Central memory CD4-positive, alpha-beta T cell (primary cell): Measurements from ENCODE around the gene TOB2.
"Not testable (repeated sequence)": the region's sequence is repeated elsewhere in the genome, so short reads cannot be mapped to it uniquely, and the experiment has no call there.

Experiments
- DNase-seq: peaks from one replicate; pipeline ENCODE4 v3.0.0; 2022

TOB2 gene

DNA sequence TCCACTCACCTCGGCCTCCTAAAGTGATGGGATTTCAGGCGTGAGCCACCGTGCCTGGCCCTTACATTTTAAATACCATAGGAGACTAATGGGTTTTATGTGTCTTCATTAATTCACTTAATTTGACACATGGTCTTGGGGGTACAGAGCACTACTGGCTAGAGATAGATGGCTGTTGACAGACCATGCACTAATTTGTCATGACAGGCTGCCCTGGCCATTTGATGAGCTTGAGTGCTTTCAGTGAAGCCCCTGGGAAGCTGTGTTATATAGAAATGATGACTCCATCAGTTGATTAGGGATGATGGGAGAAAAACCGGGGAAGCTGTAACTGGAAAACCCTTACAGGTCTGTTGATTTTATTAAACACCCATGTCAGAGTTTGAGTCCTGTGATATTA lies 15.3 kb upstream of the TOB2 start:
- no peak for DNase-seq

DNA sequence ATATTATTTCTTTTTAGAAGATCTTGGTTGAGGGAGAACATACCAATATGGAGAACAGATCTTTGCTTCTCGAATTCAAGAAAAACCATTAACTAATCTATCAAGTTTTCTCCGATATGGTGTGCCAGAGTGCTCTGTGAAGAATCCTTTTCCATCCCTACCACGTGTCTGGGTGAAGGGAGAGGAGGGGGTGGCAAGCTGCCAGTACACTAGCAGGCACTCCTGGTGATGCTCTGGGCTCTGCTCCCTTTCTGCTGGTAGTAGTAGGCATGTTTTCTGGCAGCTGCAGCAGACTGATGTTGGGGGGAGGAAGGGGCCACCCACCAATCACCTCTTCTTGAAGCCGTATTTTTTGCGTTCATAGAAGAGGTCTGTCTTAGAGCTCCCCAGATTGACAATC lies 13.5 kb upstream of the TOB2 start:
- DNase-seq, result not testable (repeated sequence)

DNA sequence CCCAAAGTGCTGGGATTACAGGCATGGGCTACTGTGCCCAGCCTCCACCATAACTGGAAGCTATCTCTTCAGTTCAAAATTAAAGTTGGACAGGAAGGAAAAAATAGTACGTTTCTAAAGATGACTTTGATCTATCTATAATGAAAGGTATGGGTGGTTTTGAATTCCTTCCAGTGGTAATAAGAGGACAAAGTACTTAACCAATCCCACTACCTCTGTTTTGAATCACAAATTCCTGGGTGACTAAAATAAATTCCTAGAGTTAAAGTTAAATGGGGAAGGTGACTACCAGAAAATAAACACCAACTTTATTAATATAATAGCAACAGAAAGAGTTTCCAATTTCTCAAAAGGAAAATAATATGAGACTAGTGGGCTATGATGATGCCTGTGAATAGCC lies 12.8 kb upstream of the TOB2 start:
- DNase-seq, result no peak

DNA sequence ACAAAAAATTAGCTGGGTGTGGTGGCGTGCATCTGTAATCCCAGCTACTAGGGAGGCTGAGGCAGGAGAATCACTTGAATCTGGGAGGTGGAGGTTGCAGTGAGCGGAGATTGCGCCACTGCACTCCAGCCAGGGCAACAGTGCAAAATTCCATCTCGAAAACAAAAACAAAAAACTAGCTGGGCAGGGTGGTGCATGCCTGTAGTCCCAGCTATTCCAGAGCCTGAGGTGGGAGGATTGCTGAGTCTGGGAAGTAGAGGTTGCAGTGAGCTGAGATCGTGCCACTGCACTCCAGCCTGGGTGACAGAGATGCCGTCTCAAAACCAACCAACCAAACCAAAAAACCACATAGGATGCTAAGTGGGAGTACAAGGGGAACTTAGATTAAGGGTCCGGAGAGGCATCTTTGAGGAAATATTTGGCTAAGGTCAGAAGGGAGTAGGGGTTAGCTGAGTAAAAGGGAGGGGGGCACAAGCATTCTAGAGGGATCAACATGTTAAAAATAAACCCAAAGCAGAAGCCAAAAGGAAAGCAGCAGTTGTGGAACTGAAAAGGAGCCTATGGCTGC lies 11.6 kb upstream of the TOB2 start:
- no peak for DNase-seq

DNA sequence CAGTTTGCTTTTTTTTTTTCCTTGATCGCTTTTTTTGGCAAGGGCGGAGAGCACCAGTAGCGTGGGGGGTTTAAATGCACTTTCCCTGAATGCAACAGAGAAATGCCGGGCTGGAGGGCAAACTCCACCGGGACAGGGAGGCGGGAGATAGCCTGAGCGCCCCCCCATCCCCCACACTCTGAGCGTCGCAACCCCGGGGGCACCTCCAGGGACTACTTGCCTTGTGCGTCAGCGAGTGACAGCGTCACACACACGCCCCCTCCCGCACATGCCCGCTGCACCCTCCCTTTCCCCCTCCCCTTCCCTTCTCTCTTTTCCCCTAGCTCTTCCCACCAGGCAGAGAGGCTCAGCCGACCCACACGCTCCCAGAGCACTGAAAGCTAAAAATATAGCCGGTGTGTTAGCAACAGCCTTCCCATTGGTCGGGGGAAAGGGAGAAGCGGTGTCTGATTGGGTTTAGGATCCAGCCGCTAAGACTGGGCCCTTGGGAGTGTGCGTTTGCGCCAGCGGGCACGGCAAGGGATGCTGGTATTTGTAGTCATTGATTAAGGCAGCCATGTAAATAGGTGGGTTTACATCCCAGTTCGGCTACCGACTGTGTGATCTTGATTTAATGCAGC lies 1.7 kb upstream of the TOB2 start:
- peak; percentile 93 for DNase-seq

DNA sequence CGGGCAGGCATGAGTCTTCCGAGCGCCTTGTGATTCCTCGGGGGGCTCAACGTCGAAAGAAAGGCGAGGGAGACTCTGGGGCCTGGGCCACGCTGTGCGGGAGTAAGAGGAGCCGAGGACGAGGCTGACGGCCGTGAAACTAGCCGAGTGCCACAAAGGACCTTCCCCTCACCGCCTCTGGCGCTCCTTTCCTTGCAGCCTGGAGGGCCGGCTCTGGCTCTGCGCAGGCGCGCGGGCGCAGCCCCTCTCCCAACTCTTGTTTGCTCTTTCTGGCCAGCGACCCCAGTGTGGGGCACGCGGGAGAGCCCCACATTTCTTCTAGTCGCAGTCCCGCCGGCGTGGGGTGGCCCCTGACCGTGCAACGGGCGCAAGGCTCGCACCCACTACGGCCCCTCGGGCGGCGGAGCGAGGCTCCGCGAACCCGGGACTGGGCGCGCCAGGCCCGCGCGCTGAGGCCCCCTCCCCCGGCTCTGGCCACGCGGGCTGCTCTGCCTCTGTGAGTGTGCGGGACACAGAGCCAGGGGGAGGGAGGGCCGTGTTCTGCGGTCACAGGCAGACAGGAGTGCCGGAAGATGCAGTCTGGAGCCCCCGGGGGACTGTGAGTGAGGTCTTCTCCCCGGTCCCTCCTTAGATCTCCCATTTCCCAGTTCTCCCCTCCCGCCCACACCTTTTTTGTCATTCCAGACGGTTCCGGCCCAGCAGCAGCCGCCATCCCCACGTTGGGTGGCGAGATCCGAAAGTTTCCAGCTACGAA lies 1.0 kb upstream of the TOB2 start:
- DNase-seq, result peak; percentile 54

DNA sequence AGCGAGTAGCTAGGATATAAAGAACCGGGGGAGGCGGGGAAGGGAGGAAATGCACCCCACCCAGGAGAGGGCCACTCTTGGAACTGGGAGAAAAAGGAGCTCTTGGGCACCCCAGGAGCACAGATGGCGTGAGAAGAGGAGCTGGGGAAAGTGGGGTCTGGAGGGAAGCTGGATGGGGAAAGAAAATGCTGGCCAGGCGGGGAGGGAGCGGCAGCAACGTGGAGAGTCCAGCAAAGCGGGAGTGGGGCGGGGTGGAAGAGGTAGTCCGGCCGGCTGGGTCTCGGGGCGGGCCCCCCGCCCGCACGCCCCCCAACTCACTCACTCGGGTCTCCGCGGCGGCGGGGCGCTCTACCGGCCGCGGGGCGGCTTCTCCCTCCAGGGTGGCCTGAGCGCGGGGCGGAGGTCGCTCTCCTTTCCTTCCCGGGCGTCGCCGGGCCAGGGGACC lies 522 bp downstream of the TOB2 start:
- DNase-seq, result no peak

DNA sequence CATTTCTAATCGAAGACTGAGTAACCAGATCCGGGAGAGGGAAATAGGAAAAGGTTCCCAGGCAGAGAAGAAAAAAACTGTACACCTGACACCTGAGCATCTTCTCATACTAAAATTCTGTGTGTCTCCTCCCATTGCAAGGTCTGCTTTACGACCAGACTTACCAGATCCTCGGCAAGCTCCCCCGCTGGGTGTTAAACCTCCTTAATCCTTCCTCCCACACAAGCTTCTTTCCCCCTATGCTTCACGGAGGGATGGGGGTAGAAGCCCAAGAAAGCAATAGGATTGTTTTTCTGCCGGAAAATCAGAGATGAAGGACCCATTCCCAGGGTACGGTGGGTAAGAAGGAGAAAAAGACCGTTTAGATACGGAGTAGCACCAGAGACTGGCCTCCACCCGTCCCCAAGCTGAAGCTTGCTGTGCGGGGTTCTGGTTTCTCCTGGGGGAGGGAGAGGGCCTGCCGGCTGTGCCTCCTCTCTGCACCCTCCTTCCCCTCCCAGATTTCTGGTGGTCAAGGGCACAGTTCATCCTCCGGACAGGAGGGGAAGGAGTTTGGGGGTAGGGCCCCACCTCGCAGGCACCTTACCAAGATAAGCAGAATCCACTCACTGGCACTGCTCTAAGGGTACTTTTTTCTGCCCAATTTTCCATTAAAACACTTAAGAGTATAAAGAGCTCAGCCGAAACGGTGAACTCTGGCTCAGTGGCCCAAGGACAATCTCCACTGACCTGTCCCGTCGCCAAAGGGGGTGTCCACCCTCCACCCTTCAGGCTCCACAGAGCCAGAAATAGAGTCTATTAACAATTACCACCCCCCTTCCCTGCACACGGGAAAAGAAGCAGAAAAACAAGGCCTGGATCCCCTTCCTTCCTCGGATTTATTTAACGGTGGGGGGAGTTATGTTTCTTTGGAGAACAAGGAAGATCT lies 1.2 kb downstream of the TOB2 start:
- peak; percentile 37 for DNase-seq

DNA sequence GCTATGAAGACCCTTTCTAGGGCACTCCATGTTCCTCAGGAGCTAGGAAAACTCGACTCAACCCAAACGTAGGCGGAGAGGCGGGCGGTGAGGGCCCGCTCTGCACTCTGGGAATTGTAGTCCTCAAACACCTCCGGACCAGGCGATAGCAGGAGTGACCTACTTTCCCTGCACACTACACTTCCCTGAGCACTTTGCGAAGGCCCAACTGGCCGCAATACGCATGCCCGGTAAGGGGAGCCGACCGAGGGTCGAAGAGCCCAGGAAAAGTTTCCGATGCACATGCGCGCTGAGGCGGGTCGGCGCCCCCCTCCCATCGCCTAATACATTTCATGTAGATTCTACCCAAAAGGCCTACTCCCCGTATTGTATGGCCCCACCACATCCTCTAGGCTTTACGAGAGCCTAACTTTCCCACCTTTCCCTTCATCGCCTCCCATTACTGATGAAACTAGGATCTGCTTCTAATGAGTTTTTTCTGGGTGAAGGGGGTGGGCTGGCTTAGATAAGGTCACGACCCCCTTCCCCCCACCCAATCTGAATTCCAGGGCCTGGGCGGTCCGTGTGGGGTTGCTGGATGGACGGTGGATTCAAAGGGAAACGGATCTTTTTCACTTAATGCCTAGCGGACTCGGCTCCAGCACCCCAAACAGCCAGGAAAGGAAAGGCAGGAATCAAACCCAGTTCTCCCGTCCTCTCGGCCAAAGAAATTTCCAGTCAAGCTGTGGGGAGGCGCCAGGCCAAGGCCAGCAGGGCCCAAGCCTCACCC lies 2.1 kb downstream of the TOB2 start:
- DNase-seq, result peak; percentile 75

DNA sequence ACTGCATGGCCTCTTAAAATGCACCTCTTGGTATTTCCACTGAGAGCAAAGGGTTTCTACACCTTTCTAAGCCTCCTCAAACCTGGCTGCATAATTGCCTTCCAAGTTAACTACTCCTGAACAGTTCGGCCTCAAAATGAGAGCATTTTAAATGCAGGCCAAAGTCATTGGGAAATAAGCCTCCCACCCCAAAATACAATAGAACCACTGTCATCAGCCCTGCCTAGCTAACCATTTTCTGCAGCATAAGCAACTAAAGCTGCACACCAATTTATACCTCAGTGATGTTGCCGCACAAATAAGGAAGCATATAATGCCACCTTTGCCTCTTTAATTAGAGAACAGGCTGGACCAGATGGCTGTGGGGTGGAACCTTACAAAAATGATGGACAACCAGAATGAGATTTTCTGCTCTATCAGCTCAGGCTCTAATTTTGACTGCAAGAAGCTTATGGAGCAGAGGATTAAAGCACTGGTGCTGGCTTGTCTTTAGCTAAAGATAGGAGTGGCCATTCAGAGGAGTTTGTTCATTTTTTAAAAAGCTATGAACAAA lies 4.3 kb downstream of the TOB2 start:
- no peak for DNase-seq

DNA sequence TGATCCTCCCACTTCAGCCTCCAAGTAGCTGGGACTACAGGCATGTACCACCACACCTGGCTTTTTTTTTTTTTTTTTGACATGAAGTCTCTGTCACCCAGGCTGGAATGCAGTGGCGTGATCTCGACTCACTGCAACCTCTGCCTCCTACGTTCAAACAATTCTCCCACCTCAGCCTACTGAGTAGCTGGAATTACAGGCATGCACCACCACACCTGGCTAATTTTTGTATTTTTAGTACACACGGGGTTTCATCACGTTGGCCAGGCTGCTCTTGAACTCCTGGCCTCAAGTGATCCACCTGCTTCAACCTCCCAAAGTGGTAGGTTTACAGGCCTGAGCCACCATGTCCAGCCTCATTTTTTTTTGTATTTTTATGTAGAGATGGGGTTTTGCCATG lies 6.1 kb downstream of the TOB2 start:
- DNase-seq, result not testable (repeated sequence)

DNA sequence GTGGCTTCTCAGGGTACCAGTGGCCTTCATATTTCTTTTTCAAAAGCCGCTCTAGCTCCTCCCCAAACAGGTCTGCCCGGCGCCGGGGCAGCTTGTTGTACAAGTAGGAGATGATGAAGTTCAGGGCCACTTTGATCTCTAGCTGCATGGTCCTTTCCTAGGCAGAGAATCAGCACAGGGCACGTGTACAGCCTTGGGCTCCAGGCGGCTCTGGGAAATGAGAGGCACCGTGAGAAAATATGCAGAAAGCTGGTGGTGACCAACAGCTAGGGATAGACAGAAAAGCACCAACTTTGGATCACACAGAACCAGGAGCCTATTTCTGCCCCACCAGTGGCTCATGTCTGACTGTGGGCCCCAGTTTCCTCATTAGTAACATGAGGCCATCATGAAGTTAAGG lies 9.4 kb downstream of the TOB2 start:
- DNase-seq, result no peak

DNA sequence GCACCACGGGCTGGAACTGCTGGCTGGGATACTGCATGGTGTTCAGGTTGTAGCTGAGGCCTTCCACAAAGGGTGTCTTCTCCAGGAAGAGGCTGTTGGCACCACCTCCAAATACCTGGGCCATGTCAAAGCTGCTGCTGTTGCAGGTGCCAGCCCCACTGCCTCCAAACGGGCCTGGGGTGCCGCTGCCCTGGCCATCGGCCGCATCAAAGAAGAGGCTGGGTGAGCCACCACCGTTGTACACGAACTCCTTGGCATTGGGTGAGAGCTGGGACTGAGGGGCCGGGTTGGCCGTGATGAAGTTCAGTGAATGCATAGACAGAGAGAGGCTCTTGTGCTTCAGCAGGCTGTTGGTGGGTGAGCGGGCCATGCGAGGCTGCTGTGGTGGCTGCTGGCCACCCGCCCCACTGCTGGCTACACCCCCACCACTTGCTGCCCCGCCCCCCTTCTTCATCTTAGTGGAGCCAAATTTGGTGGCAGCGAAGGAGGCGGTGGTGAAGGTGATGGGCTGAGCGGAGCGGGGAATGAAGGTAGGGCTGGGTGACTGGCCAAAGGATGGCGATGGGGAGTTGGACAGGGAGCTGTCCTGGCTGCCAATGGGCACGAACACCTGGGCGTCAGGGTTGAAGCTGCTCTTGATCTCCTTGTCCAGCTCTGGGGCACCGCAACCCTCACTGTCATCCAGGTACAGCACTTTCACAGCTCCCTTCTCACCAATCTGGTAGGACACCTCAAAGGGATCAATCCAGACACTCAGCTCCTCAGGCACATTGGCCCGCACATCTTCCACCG lies 10.1 kb downstream of the TOB2 start:
- DNase-seq, result no peak

DNA sequence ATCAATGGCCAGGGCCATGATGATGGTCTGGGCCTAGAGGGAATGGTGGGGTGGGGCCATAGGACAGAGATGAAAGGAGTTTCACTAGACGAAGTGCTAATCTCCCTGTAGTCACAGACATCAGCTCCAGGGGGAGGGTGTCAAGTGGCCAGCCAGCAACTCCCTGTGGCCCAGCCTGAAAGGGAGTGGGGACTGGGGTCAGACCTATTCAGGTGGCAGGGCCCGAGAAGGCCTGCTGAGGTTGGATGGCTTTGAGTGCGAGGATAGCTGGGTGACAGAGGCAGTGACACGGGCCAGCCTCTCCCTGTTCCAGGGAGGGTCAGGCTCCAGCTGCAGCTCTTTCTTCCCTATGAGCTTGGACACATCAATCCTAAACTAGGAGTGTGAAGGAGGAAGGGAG lies 11.0 kb downstream of the TOB2 start:
- DNase-seq, result no peak

DNA sequence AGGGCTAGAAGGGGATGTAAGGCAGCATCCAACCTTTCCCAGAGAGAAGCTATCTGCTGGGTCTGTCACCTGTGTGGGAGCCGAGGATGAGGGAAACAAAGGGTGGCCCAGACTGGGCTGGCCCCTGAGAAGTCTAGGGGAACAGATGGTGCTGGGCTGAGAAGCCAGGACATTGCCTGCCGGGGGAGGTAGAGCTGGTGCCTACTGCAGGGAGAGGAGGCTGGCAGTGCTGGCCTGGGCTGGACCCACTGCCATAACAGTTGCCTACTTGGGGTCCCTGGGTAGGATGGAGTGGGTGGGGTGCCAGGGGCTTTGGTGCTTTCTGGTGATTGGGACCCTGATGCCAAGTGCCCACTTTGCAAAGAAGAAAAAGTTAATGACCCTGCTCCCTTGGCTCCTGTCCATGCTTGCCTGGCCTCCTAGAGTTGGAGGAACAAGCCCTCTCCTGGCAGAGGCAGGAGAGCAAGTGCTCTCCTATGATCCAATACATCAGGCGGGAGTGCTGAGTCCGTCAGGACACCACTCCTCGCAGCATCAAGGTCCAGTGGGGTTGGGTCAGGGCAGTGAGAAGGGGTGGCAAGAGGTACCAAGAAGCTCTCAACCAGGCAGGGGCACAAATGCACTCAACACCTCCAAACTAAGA lies 12.1 kb downstream of the TOB2 start:
- DNase-seq, result not testable (repeated sequence)

DNA sequence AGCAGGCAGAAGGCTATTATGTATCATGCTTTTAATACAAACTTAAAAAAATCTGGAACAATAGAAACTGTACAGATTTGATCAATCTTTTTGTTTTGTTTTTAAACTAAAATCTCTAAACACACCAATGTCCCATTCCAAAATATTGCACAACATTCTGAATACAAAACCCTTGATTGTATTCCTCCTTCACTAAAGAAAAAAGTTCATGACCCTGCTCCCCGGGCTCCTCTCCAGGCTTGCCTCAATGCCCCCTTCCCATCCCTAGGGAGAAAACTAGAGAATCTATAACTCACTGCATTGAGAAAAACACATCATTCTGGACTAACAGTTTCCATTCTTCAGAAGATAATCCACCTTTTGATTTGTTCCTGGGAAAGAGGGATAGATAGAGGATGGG lies 13.1 kb downstream of the TOB2 start:
- not testable (repeated sequence) for DNase-seq

DNA sequence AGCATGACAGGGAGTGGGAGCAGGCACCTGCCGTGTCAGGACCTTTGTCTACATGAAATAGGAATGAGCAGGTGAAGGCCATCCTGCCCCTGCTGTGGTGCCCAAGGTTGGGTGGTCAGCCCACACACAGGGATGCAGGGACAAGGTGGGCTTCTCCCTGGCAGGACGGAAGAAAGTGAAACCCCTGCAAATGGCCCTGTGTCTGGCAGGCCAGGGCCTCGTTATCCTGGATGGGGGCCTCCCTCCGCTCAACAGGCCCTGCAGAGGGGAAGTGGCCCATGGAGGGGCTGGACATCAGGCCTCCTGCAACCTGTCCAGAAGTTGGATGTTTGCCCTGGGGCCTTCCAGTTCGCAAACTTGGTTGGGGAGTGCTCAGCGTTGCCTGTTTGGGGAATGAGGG lies 14.9 kb downstream of the TOB2 start:
- no peak for DNase-seq

DNA sequence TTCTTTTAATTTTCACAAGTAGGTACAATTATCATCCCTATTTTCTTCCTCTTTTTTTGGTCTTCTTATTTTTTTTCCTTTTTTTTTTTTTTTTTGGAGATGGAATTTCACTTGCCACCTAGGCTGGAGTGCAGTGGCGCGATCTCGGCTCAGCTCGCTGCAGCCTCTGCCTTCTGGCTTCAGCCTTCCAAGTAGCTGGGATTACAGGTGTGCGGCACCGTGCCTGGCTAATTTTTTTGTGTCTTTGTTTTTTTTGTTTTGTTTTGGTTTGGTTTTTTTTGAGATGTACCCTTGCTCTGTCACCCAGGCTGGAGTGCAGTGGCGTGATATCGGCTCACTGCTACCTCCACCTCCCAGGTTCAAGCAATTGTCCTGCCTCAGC lies 16.7 kb downstream of the TOB2 start:
- DNase-seq, result no peak

DNA sequence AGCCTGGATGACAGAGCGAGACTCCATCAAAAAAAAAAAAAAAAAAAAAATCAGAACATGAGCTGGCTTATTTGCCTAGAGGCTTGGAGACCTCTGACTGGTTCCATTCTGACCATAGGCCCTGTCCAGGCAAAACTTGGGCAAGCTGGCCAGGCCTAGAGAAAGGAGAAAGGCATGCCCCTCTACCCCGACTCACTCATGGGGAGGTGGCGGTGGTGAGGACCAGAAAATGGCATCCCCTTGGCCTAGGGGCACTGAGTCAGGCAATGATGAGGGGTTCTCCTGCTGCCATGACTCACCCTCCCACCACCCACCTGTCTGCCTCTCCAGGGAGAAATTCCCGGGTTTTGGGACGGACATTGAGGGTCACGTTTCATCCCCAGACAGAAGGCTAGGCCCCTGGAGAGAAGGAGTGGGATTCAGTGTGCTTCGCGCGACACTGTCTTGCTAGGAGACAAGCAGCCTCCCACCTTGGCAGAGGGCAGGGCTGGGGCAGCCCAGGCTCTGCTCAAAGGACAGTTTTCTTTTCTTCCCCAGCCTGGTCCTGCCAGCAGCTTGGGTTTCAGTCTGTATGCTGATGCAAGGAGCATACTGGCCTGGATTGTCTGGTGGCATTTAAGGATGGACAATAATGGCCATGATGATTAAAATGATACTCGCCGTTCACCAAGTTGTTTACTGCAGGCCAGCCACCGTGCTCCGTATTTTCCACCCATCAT lies 17.2 kb downstream of the TOB2 start:
- DNase-seq, result no peak
